KBM-7 (cell line): ENCODE measurements around the gene ARID5A.

ENCODE experiments used
- DNase-seq: peaks from one replicate; pipeline ENCODE4 v3.0.0-alpha.2; 2015
- in situ Hi-C: fragments of 300-500 bp; cut with MboI; formaldehyde crosslinking; loops from 2 replicates; pipeline ENCODE4 v1.14.3; 2020; ENCODE audit warnings: low sequenced_read_pairs, low pct_unique_long_range_greater_than_20kb, mixed read lengths

ARID5A gene

GRCh38 chr2:96537066-96537733 lies 648 bp downstream of the ARID5A start:
- in situ Hi-C loops: no loop called here

GRCh38 chr2:96537734-96538486 lies 1.4 kb downstream of the ARID5A start:
- no peak for DNase-seq
- in situ Hi-C loops: no loop called here

More at GRCh38 chr2:96537066-96537733, 648 bp downstream of the ARID5A start:
- peak; percentile 95 for DNase-seq

GRCh38 chr2:96538487-96539214 lies 2.1 kb downstream of the ARID5A start:
- in situ Hi-C loops: no loop called here
- DNase-seq: peak; percentile 68

GRCh38 chr2:96539215-96539920 lies 2.8 kb downstream of the ARID5A start:
- DNase-seq: no peak
- in situ Hi-C loops: no loop called here

GRCh38 chr2:96540136-96540535 lies 3.6 kb downstream of the ARID5A start:
- in situ Hi-C loops: no loop called here
- DNase-seq: no peak

- no peak for DNase-seq
- in situ Hi-C loops: no loop called here
Measured at GRCh38 chr2:96541398-96542152, 5.0 kb downstream of the ARID5A start.

GRCh38 chr2:96542357-96542977 lies 5.9 kb downstream of the ARID5A start:
- no peak for DNase-seq
- in situ Hi-C loops: no loop called here

- DNase-seq: no peak
- in situ Hi-C loops: no loop called here
Measured at GRCh38 chr2:96546321-96546720, 9.8 kb downstream of the ARID5A start.

GRCh38 chr2:96546797-96547196 lies 10.2 kb downstream of the ARID5A start:
- in situ Hi-C loops: no loop called here
- DNase-seq: no peak

GRCh38 chr2:96547203-96547641 lies 10.7 kb downstream of the ARID5A start:
- DNase-seq: no peak
- in situ Hi-C loops: no loop called here

GRCh38 chr2:96547731-96548171 lies 11.2 kb downstream of the ARID5A start:
- no peak for DNase-seq

GRCh38 chr2:96548558-96549465 lies 12.3 kb downstream of the ARID5A start:
- DNase-seq: no peak
- in situ Hi-C loops: no loop called here

More at GRCh38 chr2:96547731-96548171, 11.2 kb downstream of the ARID5A start:
- in situ Hi-C loops: no loop called here

- no peak for DNase-seq
- in situ Hi-C loops: no loop called here
Measured at GRCh38 chr2:96549466-96549785, 12.9 kb downstream of the ARID5A start.

- in situ Hi-C loops: no loop called here
- DNase-seq: no peak
Measured at GRCh38 chr2:96549967-96550786, 13.6 kb downstream of the ARID5A start.

GRCh38 chr2:96550787-96551604 lies 14.4 kb downstream of the ARID5A start:
- in situ Hi-C loops: no loop called here
- no peak for DNase-seq
